ENCODE measurements around the gene CSF1.

Gene CSF1

DNA sequence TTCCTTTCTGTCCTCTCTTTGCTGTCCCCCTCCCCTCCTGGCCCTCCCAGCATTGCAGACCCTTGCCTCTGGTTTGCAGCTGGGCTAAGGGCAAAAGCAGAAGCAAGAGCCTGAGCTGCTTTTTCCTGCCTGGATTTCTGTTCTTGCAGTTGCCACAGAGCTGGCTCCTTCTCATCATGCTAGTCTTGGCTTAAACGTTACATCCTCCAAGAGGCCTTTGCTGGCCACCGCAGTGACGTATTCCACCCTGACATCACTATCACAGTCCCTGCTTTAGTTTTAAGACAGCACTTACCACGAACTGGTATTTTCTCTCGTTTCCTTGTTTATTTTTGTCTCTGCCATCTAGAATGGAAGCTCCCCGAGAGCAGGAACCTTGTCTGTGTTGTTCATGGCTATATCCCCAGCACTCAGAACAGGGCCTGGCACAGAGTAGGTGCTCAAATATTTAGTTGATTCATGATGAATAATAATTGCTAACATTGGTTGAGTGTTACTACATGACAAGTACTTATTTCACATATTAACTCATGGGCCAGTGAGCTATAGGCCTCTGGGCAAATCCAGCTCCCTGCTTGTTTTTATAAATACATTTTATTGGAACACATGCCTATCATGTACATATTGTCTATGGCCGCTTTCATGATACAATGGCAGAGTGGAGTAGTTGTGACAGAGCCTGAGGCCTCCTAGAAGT, 13.2 kb upstream of the CSF1 start:
- TF ChIP-seq, protein P1, sequence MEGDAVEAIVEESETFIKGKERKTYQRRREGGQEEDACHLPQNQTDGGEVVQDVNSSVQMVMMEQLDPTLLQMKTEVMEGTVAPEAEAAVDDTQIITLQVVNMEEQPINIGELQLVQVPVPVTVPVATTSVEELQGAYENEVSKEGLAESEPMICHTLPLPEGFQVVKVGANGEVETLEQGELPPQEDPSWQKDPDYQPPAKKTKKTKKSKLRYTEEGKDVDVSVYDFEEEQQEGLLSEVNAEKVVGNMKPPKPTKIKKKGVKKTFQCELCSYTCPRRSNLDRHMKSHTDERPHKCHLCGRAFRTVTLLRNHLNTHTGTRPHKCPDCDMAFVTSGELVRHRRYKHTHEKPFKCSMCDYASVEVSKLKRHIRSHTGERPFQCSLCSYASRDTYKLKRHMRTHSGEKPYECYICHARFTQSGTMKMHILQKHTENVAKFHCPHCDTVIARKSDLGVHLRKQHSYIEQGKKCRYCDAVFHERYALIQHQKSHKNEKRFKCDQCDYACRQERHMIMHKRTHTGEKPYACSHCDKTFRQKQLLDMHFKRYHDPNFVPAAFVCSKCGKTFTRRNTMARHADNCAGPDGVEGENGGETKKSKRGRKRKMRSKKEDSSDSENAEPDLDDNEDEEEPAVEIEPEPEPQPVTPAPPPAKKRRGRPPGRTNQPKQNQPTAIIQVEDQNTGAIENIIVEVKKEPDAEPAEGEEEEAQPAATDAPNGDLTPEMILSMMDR (IDR thresholded peaks at IDR 0.05; ENCODE audit: low read depth, low read length): no peak
- no peak for DNase-seq (ENCODE audit: extremely low read depth, low read depth)

GRCh38 chr1:109898842-109899241, 11.8 kb upstream of the CSF1 start:
- TF ChIP-seq, protein P1 (IDR thresholded peaks at IDR 0.05; ENCODE audit: low read depth, low read length): no peak
- DNase-seq (ENCODE audit: extremely low read depth, low read depth): no peak

DNA sequence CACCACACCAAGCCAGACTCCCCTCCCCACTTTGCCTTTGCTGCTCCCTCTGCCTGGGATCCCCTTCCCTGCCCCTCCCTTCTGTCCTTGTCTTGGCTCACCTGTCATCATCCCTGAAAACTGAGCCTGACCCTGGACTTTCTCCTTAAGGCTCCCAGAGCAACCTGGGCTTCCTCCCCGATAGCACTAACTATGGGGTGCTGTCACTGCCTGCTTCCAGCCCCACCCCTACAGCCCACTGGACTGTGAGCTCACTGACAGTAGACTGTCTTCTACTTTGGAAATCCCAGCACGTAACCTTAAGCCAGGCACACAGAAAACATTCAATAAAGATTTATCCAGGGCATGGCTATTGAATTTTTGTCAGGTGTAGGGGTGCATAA, 9.5 kb upstream of the CSF1 start:
- DNase-seq (ENCODE audit: extremely low read depth, low read depth): no peak
- TF ChIP-seq, protein P1 (IDR thresholded peaks at IDR 0.05; ENCODE audit: low read depth, low read length): no peak

GRCh38 chr1:109901524-109902145, 9.0 kb upstream of the CSF1 start:
- DNase-seq (ENCODE audit: extremely low read depth, low read depth): no peak
- TF ChIP-seq, protein P1 (IDR thresholded peaks at IDR 0.05; ENCODE audit: low read depth, low read length): no peak

DNA sequence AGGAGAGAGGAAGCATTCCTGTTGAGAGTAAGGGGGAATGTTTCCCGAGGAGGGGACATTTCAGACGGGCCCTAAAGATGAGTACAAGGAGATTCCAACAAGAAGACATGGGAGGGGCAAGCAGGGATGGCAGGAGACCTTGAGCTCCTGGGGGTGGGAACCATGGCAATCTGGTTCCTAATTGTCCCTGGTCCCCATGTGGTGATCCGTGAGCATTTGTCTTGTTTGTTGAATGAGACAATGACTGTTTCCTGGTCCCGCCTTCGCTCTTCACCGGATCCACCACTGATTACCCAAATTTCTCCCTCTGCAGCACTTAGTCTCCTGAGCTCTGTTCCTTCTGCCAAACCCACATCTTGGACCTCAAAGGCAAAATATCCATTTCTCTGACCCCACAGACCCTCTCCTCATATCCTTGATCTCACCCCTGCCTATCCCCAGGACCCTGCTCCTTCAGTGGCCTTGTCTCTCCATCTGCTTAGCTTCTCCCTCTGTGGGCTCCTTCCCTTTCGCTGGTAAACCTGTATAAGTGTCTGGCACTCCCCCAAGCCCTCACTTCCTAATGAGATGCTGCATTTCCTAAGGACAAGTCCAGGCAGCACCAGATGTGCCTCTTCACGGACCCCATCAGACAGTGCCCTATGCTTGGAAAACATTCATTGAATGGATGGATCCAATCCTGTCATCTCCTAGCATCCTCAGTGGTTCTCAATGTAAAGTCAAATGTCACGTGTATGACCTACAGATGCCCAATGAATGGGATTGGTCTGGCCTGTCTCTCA, 8.3 kb upstream of the CSF1 start:
- DNase-seq (ENCODE audit: extremely low read depth, low read depth): no peak
- TF ChIP-seq, protein P1 (IDR thresholded peaks at IDR 0.05; ENCODE audit: low read depth, low read length): no peak

DNA sequence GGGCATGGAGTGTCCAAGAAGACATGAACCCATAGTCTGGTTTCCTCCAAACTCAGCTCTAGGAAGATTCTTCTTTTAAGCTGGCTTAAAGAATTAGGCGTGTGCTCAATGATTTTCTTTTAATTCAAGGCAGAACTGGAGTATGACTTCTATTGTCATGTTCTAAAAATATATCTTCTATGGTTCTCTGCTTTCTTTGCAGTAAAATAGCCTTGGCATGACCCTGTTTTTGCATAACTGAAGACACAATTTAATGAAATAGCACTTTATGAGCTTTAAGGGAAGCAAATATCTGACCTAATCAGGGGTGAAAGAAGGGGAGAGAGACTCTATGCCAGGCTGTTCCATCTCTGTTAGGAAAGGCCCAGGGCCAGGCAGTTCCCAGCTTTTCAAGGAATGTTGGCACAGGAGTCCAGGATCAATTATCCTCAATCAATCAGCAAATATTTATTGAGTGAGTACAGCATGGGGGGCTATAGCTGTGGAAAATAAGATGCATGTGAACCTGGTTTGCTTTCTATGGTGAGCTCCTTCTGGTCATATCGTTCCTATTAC, 7.2 kb upstream of the CSF1 start:
- no peak for DNase-seq (ENCODE audit: extremely low read depth, low read depth)
- TF ChIP-seq, protein P1 (IDR thresholded peaks at IDR 0.05; ENCODE audit: low read depth, low read length): no peak

Measured in AG09319 (cell line).